HEK293T (cell line): ENCODE data around the gene SNAP25.

Experiments used
- ARNT ChIP-seq: fragments of 450-650 bp; IDR thresholded peaks from 2 replicates; pipeline ENCODE4 v1.6.1; 2017; ENCODE audit warnings: mild to moderate bottlenecking
- BHLHE40 ChIP-seq: fragments of 450-650 bp; IDR thresholded peaks from 2 replicates; pipeline ENCODE4 v1.6.1; 2016; ENCODE audit warnings: mild to moderate bottlenecking, moderate library complexity, borderline replicate concordance
- CTBP1 ChIP-seq: fragments of 450-650 bp; IDR thresholded peaks from 2 replicates; pipeline ENCODE4 v1.6.1; 2016; ENCODE audit warnings: borderline replicate concordance
- ELF4 ChIP-seq: fragments of 450-650 bp; IDR thresholded peaks from 2 replicates; pipeline ENCODE4 v1.6.1; 2017; ENCODE audit warnings: antibody characterized with exemption
- FOXA1 ChIP-seq: fragments of 450-650 bp; IDR thresholded peaks from 2 replicates; pipeline ENCODE4 v1.6.1; 2016; ENCODE audit warnings: mild to moderate bottlenecking
- FOXK2 ChIP-seq: fragments of 450-650 bp; IDR thresholded peaks from 2 replicates; pipeline ENCODE4 v1.6.1; 2016; ENCODE audit warnings: mild to moderate bottlenecking
- FOXM1 ChIP-seq: fragments of 450-650 bp; IDR thresholded peaks from 2 replicates; pipeline ENCODE4 v1.6.1; 2017; ENCODE audit warnings: mild to moderate bottlenecking, borderline replicate concordance
- PKNOX1 ChIP-seq: fragments of 450-650 bp; IDR thresholded peaks from 2 replicates; pipeline ENCODE4 v1.6.1; 2016
- SP1 ChIP-seq: fragments of 450-650 bp; IDR thresholded peaks from 2 replicates; pipeline ENCODE4 v1.6.1; 2017
- SUZ12 ChIP-seq: fragments of 450-650 bp; IDR thresholded peaks from 2 replicates; pipeline ENCODE4 v1.6.1; 2016; ENCODE audit warnings: mild to moderate bottlenecking
- TARDBP ChIP-seq: fragments of 450-650 bp; IDR thresholded peaks from 2 replicates; pipeline ENCODE4 v1.6.1; 2016

- TF ChIP-seq SP1, result no peak
- no peak for TF ChIP-seq FOXM1
- no peak for TF ChIP-seq FOXA1
- no peak for TF ChIP-seq CTBP1
- no peak for TF ChIP-seq FOXK2
- TF ChIP-seq TARDBP, result no peak
- TF ChIP-seq ARNT, result no peak
- no peak for TF ChIP-seq ELF4
- TF ChIP-seq SUZ12, result no peak
- no peak for TF ChIP-seq PKNOX1
- TF ChIP-seq BHLHE40, result no peak
These were observed 120.0 kb downstream of the SNAP25 start for GRCh38 chr20:10338426-10339180.
